HUES6 (cell line): ENCODE data around the gene NLGN3.

ENCODE experiments used
- H3K27ac ChIP-seq: 2 replicates; pipeline ENCODE4 v1.7.0; 2013; ENCODE audit warnings: low read depth, mild to moderate bottlenecking, low read length, inconsistent platforms
- H3K27me3 ChIP-seq: 2 replicates; pipeline ENCODE4 v1.6.1; 2013; ENCODE audit warnings: low read length; ENCODE audit not compliant: control insufficient read depth, insufficient read depth
- H3K36me3 ChIP-seq: 2 replicates; pipeline ENCODE4 v1.6.1; 2013; ENCODE audit warnings: low read length; ENCODE audit not compliant: control insufficient read depth, insufficient read depth
- H3K4me1 ChIP-seq: 2 replicates; pipeline ENCODE4 v1.6.1; 2013; ENCODE audit warnings: low read length; ENCODE audit not compliant: control insufficient read depth, insufficient read depth
- H3K4me3 ChIP-seq: 2 replicates; pipeline ENCODE4 v1.5.1; 2013; ENCODE audit warnings: low read depth, low read length
- H3K9ac ChIP-seq: one replicate; pipeline ENCODE4 v1.6.1; 2013; ENCODE audit warnings: mild to moderate bottlenecking, low read length
- H3K9me3 ChIP-seq: 2 replicates; pipeline ENCODE4 v1.6.1; 2013; ENCODE audit warnings: low read depth, low read length; ENCODE audit not compliant: control insufficient read depth, insufficient read depth

The NLGN3 gene

DNA sequence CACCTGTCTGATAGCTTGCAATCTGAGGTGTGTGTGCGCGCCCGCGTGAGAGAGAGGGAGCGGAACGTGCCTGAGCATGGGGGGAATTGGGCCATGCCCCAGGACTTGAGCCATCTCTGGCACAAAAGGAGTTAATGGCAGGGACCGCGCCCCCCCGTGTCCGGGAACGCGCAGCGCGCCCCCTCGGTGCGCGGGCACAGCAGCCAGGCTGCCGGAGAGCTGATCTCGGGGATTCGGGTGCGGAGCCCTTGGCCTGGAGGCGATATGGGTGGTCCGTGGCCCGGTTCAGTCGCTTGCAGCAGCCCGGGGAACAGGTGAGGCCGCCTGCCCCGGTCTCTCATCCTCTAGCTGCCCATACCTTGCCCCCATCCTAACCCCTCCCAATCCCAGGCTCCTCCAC, at the start of gene NLGN3:
Gene NLGN3, plus strand, starts transcription at position 191 of the 400 bp plus-strand sequence. CDS start 2,909 bp downstream, outside the sequence.
- H3K4me3 ChIP-seq: peak within 1 kb of the TSS; percentile 66
- peaks cover 19% of the 10 kb centered on the region; the same call in 1 of the 2 replicates for H3K9me3 ChIP-seq
- H3K9ac ChIP-seq: no peak within 1 kb of the TSS
- H3K27me3 ChIP-seq: peaks cover 14% of the 10 kb centered on the region
- peaks cover 17% of the 10 kb centered on the region for H3K36me3 ChIP-seq
- H3K4me1 ChIP-seq: peaks cover 16% of the 10 kb centered on the region
- H3K27ac ChIP-seq: no peak within 1 kb of the TSS

DNA sequence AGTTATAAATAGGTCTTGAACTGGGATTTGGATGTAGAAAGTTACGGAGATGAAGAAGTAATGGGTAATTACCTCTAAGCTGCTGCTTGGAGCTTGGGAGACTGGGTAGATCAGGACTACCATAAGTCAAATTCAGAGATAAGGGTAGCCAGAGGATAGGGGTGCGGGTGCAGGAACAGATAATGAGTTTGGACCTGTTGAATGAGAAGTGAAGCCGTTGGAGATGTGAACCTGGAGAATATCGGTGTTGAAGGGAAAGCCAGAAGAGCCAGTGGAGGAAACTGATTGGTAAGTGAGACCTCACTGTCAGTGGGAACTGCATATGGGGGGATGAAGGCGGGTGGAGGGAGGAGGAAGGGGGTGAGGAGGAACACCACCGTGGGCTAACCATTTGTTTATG, 49.6 kb upstream of the NLGN3 start:
- no peaks in the 10 kb centered on the region; the same call in 1 of the 2 replicates for H3K9me3 ChIP-seq
- H3K27me3 ChIP-seq: peaks cover 26% of the 10 kb centered on the region
- H3K36me3 ChIP-seq: no peaks in the 10 kb centered on the region
- H3K4me3 ChIP-seq: peak overlapping the region; percentile 74
- H3K4me1 ChIP-seq: peaks cover 21% of the 10 kb centered on the region
- no peak overlapping the region for H3K27ac ChIP-seq
- H3K9ac ChIP-seq: peak overlapping the region; percentile 54

DNA sequence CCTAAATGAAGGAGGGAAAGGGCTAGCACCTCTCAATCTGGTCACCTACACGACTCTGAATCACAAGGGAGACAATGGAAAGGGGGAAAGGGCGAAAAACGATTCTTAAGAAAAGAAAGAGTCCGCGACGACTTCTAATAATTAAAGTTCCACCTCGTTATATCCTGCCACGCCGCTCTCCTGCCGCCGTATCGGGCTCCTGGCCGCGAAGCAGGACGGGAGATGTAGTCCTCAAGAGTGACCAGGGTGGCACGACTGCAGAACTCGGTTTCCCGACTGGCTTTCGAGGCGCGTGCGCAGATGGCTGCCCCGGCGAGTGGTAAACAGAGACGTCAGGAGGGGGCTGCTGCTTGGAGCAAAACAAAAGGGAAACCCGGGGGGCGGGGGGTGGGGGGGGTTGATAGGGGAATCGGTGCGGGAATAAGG, 49.1 kb upstream of the NLGN3 start, which contains the start of gene FOXO4:
Gene FOXO4, plus strand, starts transcription at position 297 of the 426 bp plus-strand sequence. CDS start 678 bp downstream, outside the sequence.
- Histone ChIP-seq H3K9me3 (no peaks in the 10 kb centered on the region; the same call in 1 of the 2 replicates), H3K27me3 (peaks cover 32% of the 10 kb centered on the region), H3K4me3 (peak within 1 kb of the TSS; percentile 74), H3K36me3 (no peaks in the 10 kb centered on the region), H3K9ac (peak within 1 kb of the TSS; percentile 54), H3K4me1 (peaks cover 24% of the 10 kb centered on the region), H3K27ac (no peak within 1 kb of the TSS)

DNA sequence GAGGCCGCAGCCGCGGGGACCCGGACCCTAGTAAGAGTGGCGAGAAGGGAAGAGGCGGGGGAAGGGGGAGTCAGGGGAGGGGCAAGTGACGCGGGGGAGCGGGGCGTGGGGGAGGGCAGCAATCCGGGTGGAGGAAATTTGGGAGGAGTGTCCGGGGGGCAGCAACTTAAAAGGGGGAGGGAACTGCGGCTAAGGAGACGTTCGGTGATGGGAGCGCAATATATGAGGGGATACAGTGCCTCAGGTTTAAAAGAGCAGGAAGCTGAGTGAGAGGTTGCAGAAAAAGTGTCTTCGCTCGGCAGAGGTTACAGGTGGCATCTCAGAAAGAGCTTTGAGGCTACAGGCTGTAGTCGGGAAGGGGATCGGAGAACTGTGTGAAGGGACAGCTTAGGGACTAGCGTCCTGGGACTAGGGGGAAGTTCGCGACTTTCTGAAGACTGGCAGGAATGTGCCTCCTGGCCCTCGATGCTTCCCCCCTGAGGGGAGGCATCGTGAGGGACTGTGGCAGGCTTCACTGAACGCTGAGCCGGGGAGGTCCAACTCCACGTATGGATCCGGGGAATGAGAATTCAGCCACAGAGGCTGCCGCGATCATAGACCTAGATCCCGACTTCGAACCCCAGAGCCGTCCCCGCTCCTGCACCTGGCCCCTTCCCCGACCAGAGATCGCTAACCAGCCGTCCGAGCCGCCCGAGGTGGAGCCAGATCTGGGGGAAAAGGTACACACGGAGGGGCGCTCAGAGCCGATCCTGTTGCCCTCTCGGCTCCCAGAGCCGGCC, 48.5 kb upstream of the NLGN3 start:
- H3K36me3 ChIP-seq: no peaks in the 10 kb centered on the region
- no peaks in the 10 kb centered on the region; the same call in 1 of the 2 replicates for H3K9me3 ChIP-seq
- peaks cover 30% of the 10 kb centered on the region for H3K4me1 ChIP-seq
- H3K27me3 ChIP-seq: peaks cover 38% of the 10 kb centered on the region
- H3K27ac ChIP-seq: no peak overlapping the region
- peak overlapping the region; percentile 41 for H3K9ac ChIP-seq
- H3K4me3 ChIP-seq: peak overlapping the region; percentile 74

DNA sequence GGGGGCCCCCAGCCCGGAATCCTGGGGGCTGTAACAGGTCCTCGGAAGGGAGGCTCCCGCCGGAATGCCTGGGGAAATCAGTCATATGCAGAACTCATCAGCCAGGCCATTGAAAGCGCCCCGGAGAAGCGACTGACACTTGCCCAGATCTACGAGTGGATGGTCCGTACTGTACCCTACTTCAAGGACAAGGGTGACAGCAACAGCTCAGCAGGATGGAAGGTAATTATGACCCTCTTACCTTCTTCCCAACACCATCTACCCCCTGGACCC, 47.9 kb upstream of the NLGN3 start:
- no peaks in the 10 kb centered on the region; the same call in 1 of the 2 replicates for H3K9me3 ChIP-seq
- no peaks in the 10 kb centered on the region for H3K36me3 ChIP-seq
- peaks cover 43% of the 10 kb centered on the region for H3K27me3 ChIP-seq
- peak overlapping the region; percentile 74 for H3K4me3 ChIP-seq
- no peak overlapping the region for H3K27ac ChIP-seq
- H3K4me1 ChIP-seq: peaks cover 35% of the 10 kb centered on the region
- H3K9ac ChIP-seq: peak overlapping the region; percentile 41

DNA sequence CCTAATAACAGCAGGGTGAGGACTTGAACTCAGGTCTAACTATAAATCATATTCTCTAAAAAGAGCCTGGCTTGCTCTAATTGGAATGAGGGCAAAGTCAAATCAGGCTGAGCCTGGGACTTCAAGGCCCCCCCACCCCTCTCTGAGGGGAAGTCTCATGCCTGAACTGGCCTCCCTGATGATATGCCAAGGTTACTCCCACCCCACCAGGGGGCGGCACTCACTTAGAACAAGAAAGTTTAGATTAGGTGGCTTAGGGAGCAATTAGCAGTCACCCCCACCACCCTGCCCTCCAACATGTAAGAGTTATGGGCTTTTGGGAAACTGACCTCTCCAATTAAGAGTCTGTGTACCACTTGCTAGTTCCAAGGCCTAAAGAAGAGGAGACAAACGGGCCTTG, 46.3 kb upstream of the NLGN3 start:
- Histone ChIP-seq H3K27me3 (peaks cover 46% of the 10 kb centered on the region), H3K9me3 (no peaks in the 10 kb centered on the region; the same call in 1 of the 2 replicates), H3K4me1 (peaks cover 50% of the 10 kb centered on the region), H3K27ac (no peak overlapping the region), H3K9ac (peak overlapping the region; percentile 72), H3K4me3 (peak overlapping the region; percentile 53; the same call in 1 of the 2 replicates), H3K36me3 (no peaks in the 10 kb centered on the region)

DNA sequence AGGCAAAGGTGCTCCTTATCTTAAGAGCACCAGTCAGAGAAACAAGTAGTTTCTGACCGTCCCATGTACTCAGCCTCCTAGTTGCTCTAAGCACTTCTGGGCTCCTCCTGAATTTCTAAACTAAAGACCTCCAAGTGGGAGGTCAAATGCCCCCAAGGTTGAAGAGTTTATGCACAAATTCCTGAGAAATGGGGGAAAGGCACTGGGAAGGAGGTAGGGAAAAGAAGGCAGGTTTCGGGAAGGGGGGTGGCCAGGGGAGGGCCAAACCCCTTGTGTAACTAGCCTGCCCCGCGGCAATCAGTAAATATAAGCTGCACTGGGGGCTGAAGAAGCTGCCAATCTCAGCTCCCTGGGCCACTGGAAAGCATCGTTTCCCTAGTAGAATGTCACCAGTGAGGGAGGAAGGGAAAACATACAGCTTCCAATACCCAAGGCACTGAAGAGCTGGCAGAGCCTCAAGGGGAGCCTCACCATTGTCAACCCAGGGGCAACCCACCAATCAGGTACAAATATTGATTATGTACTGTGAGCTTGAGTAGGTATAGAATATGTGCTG, 45.6 kb upstream of the NLGN3 start:
- Histone ChIP-seq H3K9me3 (no peaks in the 10 kb centered on the region; the same call in 1 of the 2 replicates), H3K36me3 (no peaks in the 10 kb centered on the region), H3K4me3 (peak overlapping the region; percentile 53), H3K27me3 (peaks cover 47% of the 10 kb centered on the region), H3K9ac (peak overlapping the region; percentile 72), H3K27ac (peak overlapping the region; percentile 20; the same call in 1 of the 2 replicates), H3K4me1 (peaks cover 56% of the 10 kb centered on the region)

DNA sequence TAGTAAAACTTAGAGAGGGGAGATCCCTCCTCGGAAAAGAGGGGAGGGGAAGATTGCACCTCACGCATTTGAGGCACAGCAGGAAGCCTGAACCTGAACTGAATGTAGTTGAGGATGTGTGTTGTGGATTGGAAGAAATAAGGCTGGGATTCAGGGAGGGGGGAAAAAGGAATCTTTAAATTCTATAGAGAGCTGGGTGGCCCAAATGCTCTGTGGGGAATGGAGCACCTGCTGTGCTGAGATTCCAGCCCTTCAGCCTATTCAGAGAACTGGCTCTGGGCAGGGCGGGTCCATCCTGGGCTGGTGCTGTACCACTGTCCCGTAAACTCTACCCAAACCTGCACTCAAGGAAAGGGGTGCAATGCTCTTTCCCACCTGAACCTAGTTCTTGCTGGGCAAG, 44.9 kb upstream of the NLGN3 start:
- Histone ChIP-seq H3K27me3 (peaks cover 54% of the 10 kb centered on the region), H3K9ac (peak overlapping the region; percentile 72)

DNA sequence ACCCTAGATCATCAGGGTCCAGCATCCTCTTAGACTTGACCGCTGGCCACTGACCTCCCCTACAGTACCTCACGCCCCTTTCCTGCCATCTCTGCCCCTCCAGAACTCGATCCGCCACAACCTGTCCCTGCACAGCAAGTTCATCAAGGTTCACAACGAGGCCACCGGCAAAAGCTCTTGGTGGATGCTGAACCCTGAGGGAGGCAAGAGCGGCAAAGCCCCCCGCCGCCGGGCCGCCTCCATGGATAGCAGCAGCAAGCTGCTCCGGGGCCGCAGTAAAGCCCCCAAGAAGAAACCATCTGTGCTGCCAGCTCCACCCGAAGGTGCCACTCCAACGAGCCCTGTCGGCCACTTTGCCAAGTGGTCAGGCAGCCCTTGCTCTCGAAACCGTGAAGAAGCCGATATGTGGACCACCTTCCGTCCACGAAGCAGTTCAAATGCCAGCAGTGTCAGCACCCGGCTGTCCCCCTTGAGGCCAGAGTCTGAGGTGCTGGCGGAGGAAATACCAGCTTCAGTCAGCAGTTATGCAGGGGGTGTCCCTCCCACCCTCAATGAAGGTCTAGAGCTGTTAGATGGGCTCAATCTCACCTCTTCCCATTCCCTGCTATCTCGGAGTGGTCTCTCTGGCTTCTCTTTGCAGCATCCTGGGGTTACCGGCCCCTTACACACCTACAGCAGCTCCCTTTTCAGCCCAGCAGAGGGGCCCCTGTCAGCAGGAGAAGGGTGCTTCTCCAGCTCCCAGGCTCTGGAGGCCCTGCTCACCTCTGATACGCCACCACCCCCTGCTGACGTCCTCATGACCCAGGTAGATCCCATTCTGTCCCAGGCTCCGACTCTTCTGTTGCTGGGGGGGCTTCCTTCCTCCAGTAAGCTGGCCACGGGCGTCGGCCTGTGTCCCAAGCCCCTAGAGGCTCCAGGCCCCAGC, 43.8 kb upstream of the NLGN3 start:
- Histone ChIP-seq H3K27me3 (peaks cover 57% of the 10 kb centered on the region), H3K9ac (no peak overlapping the region), H3K27ac (no peak overlapping the region)

More for the DNA sequence above, 44.9 kb upstream of the NLGN3 start:
- peak overlapping the region; percentile 53 for H3K4me3 ChIP-seq
- H3K36me3 ChIP-seq: no peaks in the 10 kb centered on the region
- no peaks in the 10 kb centered on the region; the same call in 1 of the 2 replicates for H3K9me3 ChIP-seq
- peaks cover 63% of the 10 kb centered on the region for H3K4me1 ChIP-seq
- H3K27ac ChIP-seq: peak overlapping the region; percentile 20; the same call in 1 of the 2 replicates

DNA sequence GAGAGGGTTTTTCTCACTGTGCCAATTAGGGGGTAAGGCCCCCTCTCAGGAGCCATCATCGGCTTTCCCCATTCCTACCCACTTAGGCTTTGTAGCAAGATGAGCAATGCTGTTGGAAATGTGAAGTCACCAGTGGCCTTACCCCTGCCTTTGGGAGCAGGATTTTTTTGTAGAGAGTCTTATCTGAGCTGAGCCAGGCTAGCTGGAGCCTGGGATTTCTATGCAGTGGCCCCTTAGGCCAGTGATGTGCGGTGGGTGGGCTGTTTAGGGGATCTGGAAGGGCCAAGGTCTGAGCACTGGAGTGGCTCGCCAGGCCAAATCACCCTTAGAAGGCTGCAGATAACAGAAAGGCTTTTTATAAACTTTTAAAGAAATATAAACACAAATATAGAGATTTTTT, 42.3 kb upstream of the NLGN3 start:
- Histone ChIP-seq H3K36me3 (no peaks in the 10 kb centered on the region), H3K27me3 (peaks cover 54% of the 10 kb centered on the region), H3K4me1 (peaks cover 65% of the 10 kb centered on the region), H3K9me3 (no peaks in the 10 kb centered on the region; the same call in 1 of the 2 replicates), H3K27ac (no peak overlapping the region), H3K4me3 (no peak overlapping the region), H3K9ac (no peak overlapping the region)

More for the DNA sequence above, 43.8 kb upstream of the NLGN3 start:
- H3K9me3 ChIP-seq: no peaks in the 10 kb centered on the region; the same call in 1 of the 2 replicates
- peak overlapping the region; percentile 34; the same call in 1 of the 2 replicates for H3K4me3 ChIP-seq
- peaks cover 61% of the 10 kb centered on the region for H3K4me1 ChIP-seq
- no peaks in the 10 kb centered on the region for H3K36me3 ChIP-seq
